Astrocyte (in vitro differentiated cells and primary cell): ENCODE data around the gene BTBD1. TPM values are rescaled to one million over a fixed set of nuclear protein-coding genes. Genes with fewer than 3 reads are reported as not detected.

ENCODE experiments used
- DNase-seq: peaks from one replicate; pipeline ENCODE4 v3.0.0-alpha.2; 2010; ENCODE audit warnings: low read depth
- FAIRE-seq: peaks from 2 replicates; lab custom pipeline; 2011; peaks lifted over from hg19 to GRCh38; lab: Jason Lieb, UNC
- H2AFZ ChIP-seq: 2 replicates; pipeline ENCODE4 v1.6.0; 2012; ENCODE audit warnings: low read depth, low read length, inconsistent platforms
- H3K27ac ChIP-seq: 2 replicates; pipeline ENCODE4 v1.5.1; 2011; ENCODE audit warnings: low read depth, low read length, inconsistent platforms
- H3K27me3 ChIP-seq: 2 replicates; pipeline ENCODE4 v1.6.0; 2011; ENCODE audit warnings: low read length, inconsistent platforms; ENCODE audit not compliant: insufficient read depth
- H3K36me3 ChIP-seq: 2 replicates; pipeline ENCODE4 v1.5.1; 2011; ENCODE audit warnings: low read length, inconsistent platforms; ENCODE audit not compliant: insufficient read depth
- H3K4me1 ChIP-seq: 2 replicates; pipeline ENCODE4 v1.5.1; 2011; ENCODE audit warnings: low read length, inconsistent platforms; ENCODE audit not compliant: insufficient read depth
- H3K4me2 ChIP-seq: 2 replicates; pipeline ENCODE4 v1.6.0; 2012; ENCODE audit warnings: low read length, inconsistent platforms
- H3K4me3 ChIP-seq: 2 replicates; pipeline ENCODE4 v1.5.1; 2011; ENCODE audit warnings: low read depth, mild to moderate bottlenecking, low read length, inconsistent platforms; ENCODE audit not compliant: insufficient read depth
- H3K79me2 ChIP-seq: 2 replicates; pipeline ENCODE4 v1.6.0; 2012; ENCODE audit warnings: mild to moderate bottlenecking, low read length, inconsistent platforms; ENCODE audit not compliant: insufficient read depth
- H3K9ac ChIP-seq: 2 replicates; pipeline ENCODE4 v1.6.0; 2012; ENCODE audit warnings: mild to moderate bottlenecking, low read length, inconsistent platforms
- H3K9me3 ChIP-seq: 2 replicates; pipeline ENCODE4 v1.5.1; 2012; ENCODE audit warnings: low read depth, mild to moderate bottlenecking, low read length, inconsistent platforms; ENCODE audit not compliant: insufficient read depth
- H4K20me1 ChIP-seq: 2 replicates; pipeline ENCODE4 v1.6.0; 2012; ENCODE audit warnings: low read length, inconsistent platforms; ENCODE audit not compliant: insufficient read depth
- H3K27ac Mint-ChIP-seq: one replicate; pipeline ENCODE4 v1.8.0; 2021; ENCODE audit warnings: mild to moderate bottlenecking, mixed read lengths; ENCODE audit not compliant: unreplicated experiment
- H3K27me3 Mint-ChIP-seq: one replicate; pipeline ENCODE4 v1.8.0; 2021; ENCODE audit warnings: low read depth, mixed read lengths; ENCODE audit not compliant: unreplicated experiment
- H3K36me3 Mint-ChIP-seq: one replicate; pipeline ENCODE4 v1.8.0; 2021; ENCODE audit warnings: low read depth, mixed read lengths; ENCODE audit not compliant: unreplicated experiment
- H3K4me1 Mint-ChIP-seq: one replicate; pipeline ENCODE4 v1.8.0; 2021; ENCODE audit warnings: low read depth, mixed read lengths; ENCODE audit not compliant: unreplicated experiment
- H3K4me3 Mint-ChIP-seq: one replicate; pipeline ENCODE4 v1.8.0; 2021; ENCODE audit warnings: mild to moderate bottlenecking, moderate library complexity, mixed read lengths; ENCODE audit not compliant: unreplicated experiment
- H3K9me3 Mint-ChIP-seq: one replicate; pipeline ENCODE4 v1.8.0; 2021; ENCODE audit warnings: mild to moderate bottlenecking, mixed read lengths; ENCODE audit not compliant: unreplicated experiment
- CTCF ChIP-seq: IDR thresholded peaks from 2 replicates; pipeline ENCODE4 v1.5.1; 2011; ENCODE audit warnings: low read depth, mild to moderate bottlenecking, inconsistent platforms, low read length, moderate library complexity; ENCODE audit not compliant: insufficient read depth
- EZH2 ChIP-seq: IDR thresholded peaks from 2 replicates; pipeline ENCODE4 v1.6.1; 2012; ENCODE audit warnings: mild to moderate bottlenecking, low read length, inconsistent platforms; ENCODE audit not compliant: insufficient read depth
- total RNA-seq: library from RNA; stranded (reverse); gene quantifications from 2 replicates; pipeline ENCODE4 v1.2.1, GENCODE V29; 2021

Gene BTBD1
- total RNA-seq, 1 donor from 2014 or later: 61.1 TPM

GRCh38 chr15:83115410-83115809 lies 48.4 kb upstream of the BTBD1 start:
- H3K27me3 ChIP-seq: no peaks in the 10 kb centered on the region
- peaks cover 15% of the 10 kb centered on the region for H3K36me3 Mint-ChIP-seq

GRCh38 chr15:83114856-83115255 lies 47.8 kb upstream of the BTBD1 start:
- FAIRE-seq (no peak), DNase-seq (no peak)
- Mint-ChIP-seq H3K36me3 (peaks cover 16% of the 10 kb centered on the region), H3K4me3 (no peak overlapping the region), H3K27me3 (peaks cover 6% of the 10 kb centered on the region), H3K27ac (no peak overlapping the region), H3K9me3 (peaks cover 5% of the 10 kb centered on the region), H3K4me1 (peaks cover 6% of the 10 kb centered on the region)
- TF ChIP-seq CTCF (no peak), EZH2 (no peak)
- no peak overlapping the region for H3K4me3 ChIP-seq
- H3K4me1 ChIP-seq: peaks cover 15% of the 10 kb centered on the region
- H3K9me3 ChIP-seq: no peaks in the 10 kb centered on the region
- H3K36me3 ChIP-seq: no peaks in the 10 kb centered on the region
- H2AFZ ChIP-seq: no peak overlapping the region
- H3K79me2 ChIP-seq: no peaks in the 10 kb centered on the region
- no peaks in the 10 kb centered on the region for H4K20me1 ChIP-seq
- no peak overlapping the region for H3K27ac ChIP-seq
- no peaks in the 10 kb centered on the region for H3K27me3 ChIP-seq
- H3K9ac ChIP-seq: no peak overlapping the region
- no peak overlapping the region for H3K4me2 ChIP-seq

More at GRCh38 chr15:83115410-83115809, 48.4 kb upstream of the BTBD1 start:
- Histone ChIP-seq H3K9ac (no peak overlapping the region), H3K27ac (no peak overlapping the region), H2AFZ (no peak overlapping the region), H3K4me2 (no peak overlapping the region), H3K4me1 (peaks cover 15% of the 10 kb centered on the region), H3K36me3 (no peaks in the 10 kb centered on the region), H3K9me3 (no peaks in the 10 kb centered on the region), H3K4me3 (no peak overlapping the region), H4K20me1 (no peaks in the 10 kb centered on the region), H3K79me2 (no peaks in the 10 kb centered on the region)
- no peak for TF ChIP-seq EZH2
- TF ChIP-seq CTCF: no peak
- FAIRE-seq: no peak
- peaks cover 2% of the 10 kb centered on the region for H3K27me3 Mint-ChIP-seq
- H3K9me3 Mint-ChIP-seq: peaks cover 5% of the 10 kb centered on the region
- DNase-seq: no peak
- H3K27ac Mint-ChIP-seq: no peak overlapping the region
- H3K4me3 Mint-ChIP-seq: no peak overlapping the region
- peaks cover 6% of the 10 kb centered on the region for H3K4me1 Mint-ChIP-seq

- Histone ChIP-seq H2AFZ (no peak overlapping the region), H3K27ac (no peak overlapping the region), H3K4me2 (no peak overlapping the region), H3K9ac (no peak overlapping the region), H3K4me1 (peaks cover 15% of the 10 kb centered on the region), H3K27me3 (peaks cover 3% of the 10 kb centered on the region), H3K36me3 (no peaks in the 10 kb centered on the region), H4K20me1 (no peaks in the 10 kb centered on the region), H3K79me2 (no peaks in the 10 kb centered on the region), H3K9me3 (no peaks in the 10 kb centered on the region), H3K4me3 (no peak overlapping the region)
- Mint-ChIP-seq H3K27ac (no peak overlapping the region), H3K9me3 (peaks cover 7% of the 10 kb centered on the region), H3K4me1 (peaks cover 6% of the 10 kb centered on the region), H3K27me3 (peaks cover 13% of the 10 kb centered on the region), H3K4me3 (no peak overlapping the region), H3K36me3 (peaks cover 16% of the 10 kb centered on the region)
- no peak for DNase-seq
- no peak for FAIRE-seq
- TF ChIP-seq EZH2: no peak
- TF ChIP-seq CTCF: no peak
These were observed 47.0 kb upstream of the BTBD1 start for GRCh38 chr15:83113881-83114674.
